ENCODE data around the gene FRMD8. TPM values are rescaled to one million over a fixed set of nuclear protein-coding genes. Genes with fewer than 3 reads are reported as not detected.

The FRMD8 gene
- total RNA-seq, 1 experiment from 2014 or later = 18.9 TPM

DNA sequence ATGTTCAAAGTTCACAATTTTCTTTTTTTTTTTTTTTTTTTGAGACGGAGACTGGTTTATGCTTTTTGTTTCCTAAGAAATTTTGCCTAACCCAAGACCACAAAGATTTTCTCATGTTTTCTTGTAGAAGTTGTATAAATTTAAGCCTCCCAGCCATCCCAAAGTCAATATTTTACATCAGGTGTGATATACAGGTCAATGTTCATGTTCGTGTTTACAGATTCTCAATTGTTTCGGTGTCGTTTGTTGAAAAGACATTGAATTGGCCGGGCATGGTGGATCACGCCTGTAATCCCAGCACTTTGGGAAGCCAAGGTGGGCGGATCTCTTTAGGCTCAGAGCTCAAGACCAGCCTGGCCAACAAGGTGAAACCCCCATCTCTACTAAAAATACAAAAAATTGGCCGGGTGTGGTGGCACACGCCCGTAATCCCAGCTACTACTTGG is 15.4 kb downstream of the FRMD8 start:
- CTCF ChIA-PET = interaction anchor here (2.2 kb wide), 1 partner anchor 14 kb away, joined by 9 read pairs; no protein-coding TSS in a partner anchor
- Mint-ChIP-seq H3K36me3 (ENCODE audit: insufficient read depth, unreplicated experiment) (peaks cover 71% of the 10 kb centered on the region), H3K27ac (ENCODE audit: low read depth, unreplicated experiment) (no peak overlapping the region)

DNA sequence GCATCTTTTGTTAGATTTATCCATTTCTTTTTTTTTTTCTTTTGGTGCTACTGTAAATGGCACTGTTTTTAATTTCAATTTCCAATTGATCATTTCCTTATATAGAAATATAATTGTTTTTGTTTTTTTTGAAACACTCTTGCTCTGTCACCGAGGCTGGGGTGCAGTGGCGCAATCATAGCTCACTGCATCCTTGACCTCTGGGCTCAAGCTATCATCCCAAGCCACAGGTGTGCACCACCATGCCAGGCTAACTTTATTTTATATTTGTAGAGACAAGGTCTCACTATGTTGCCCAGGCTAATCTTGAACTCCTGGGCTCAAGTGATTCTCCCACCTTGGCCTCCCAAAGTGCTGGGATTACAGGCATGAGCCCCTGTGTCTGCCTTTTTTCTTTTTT is 16.4 kb downstream of the FRMD8 start:
- no TSS peak for BruUV-seq (replicated peaks)
- DNase-seq (ENCODE audit: unreplicated experiment) = no peak
- no peak overlapping the region for H3K4me3 Mint-ChIP-seq (ENCODE audit: unreplicated experiment)
- no peaks in the 10 kb centered on the region for H3K4me1 Mint-ChIP-seq (ENCODE audit: insufficient read depth, unreplicated experiment)
- no peak overlapping the region for H3K27ac Mint-ChIP-seq (ENCODE audit: low read depth, unreplicated experiment)
- no peaks in the 10 kb centered on the region for H3K9me3 Mint-ChIP-seq (ENCODE audit: unreplicated experiment)
- peaks cover 71% of the 10 kb centered on the region for H3K36me3 Mint-ChIP-seq (ENCODE audit: insufficient read depth, unreplicated experiment)
- no peaks in the 10 kb centered on the region for H3K27me3 Mint-ChIP-seq (ENCODE audit: insufficient read depth, unreplicated experiment)
- POLR2A ChIA-PET = interaction anchor here (1.5 kb wide), 1 partner anchor 13 kb away, joined by 9 read pairs; no protein-coding TSS in a partner anchor
- TF ChIP-seq CTCF (IDR thresholded peaks at IDR 0.05; ENCODE audit: unreplicated experiment) = no peak
- intact Hi-C loops (cut with micrococcal nuclease) = no loop called here
- CTCF ChIA-PET = interaction anchor here (0.7 to 2.2 kb wide), 4 partner anchors 10 to 46 kb away, joined by 3 to 9 read pairs (median 3); no protein-coding TSS in a partner anchor

More for the DNA sequence above, 15.4 kb downstream of the FRMD8 start:
- no TSS peak for BruUV-seq (replicated peaks)
- TF ChIP-seq CTCF (IDR thresholded peaks at IDR 0.05; ENCODE audit: unreplicated experiment) = no peak
- no peaks in the 10 kb centered on the region for H3K9me3 Mint-ChIP-seq (ENCODE audit: unreplicated experiment)
- H3K4me1 Mint-ChIP-seq (ENCODE audit: insufficient read depth, unreplicated experiment) = no peaks in the 10 kb centered on the region
- no peak for DNase-seq (ENCODE audit: unreplicated experiment)
- POLR2A ChIA-PET = interaction anchor here (0.7 kb wide), 1 partner anchor 14 kb away, joined by 3 read pairs; no protein-coding TSS in a partner anchor
- H3K27me3 Mint-ChIP-seq (ENCODE audit: insufficient read depth, unreplicated experiment) = no peaks in the 10 kb centered on the region
- H3K4me3 Mint-ChIP-seq (ENCODE audit: unreplicated experiment) = no peak overlapping the region
- intact Hi-C loops (cut with micrococcal nuclease) = no loop called here

DNA sequence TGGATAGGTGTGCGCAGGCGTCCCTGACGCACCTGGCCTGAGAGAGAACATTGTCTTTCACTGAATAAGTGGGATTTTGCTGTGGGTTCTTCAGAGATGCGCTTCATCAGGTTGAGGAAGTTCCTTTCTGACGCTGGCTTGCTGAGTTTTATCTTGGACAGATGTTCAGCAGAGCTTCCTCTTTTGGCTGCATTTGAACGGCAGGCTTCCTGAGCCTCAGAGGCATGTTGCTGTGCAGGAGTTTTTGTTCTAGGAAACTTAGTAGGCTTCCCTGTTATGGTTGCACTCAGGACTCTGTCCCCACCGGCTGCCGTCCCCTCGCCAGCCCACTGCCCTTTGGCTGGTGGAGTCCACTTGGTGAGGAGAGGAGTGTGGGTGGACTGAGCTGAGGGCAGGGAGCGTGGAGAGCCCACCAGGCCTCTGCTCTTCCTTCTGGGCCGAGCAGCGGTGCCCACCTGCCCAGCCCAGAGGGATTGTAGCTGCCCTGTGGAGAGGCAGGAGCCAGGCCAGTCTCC is 17.2 kb downstream of the FRMD8 start:
- no peak overlapping the region for H3K4me3 Mint-ChIP-seq (ENCODE audit: unreplicated experiment)
- H3K36me3 Mint-ChIP-seq (ENCODE audit: insufficient read depth, unreplicated experiment) = peaks cover 74% of the 10 kb centered on the region
- H3K27ac Mint-ChIP-seq (ENCODE audit: low read depth, unreplicated experiment) = no peak overlapping the region
- no peaks in the 10 kb centered on the region for H3K27me3 Mint-ChIP-seq (ENCODE audit: insufficient read depth, unreplicated experiment)
- intact Hi-C loops (cut with micrococcal nuclease) = no loop called here
- POLR2A ChIA-PET = interaction anchor here (1.5 kb wide), 1 partner anchor 12 kb away, joined by 9 read pairs; no protein-coding TSS in a partner anchor
- CTCF ChIA-PET = interaction anchor here (0.6 to 2.2 kb wide), 4 partner anchors 13 to 107 kb away, joined by 3 to 9 read pairs (median 4); no protein-coding TSS in a partner anchor
- H3K9me3 Mint-ChIP-seq (ENCODE audit: unreplicated experiment) = no peaks in the 10 kb centered on the region
- no peak for DNase-seq (ENCODE audit: unreplicated experiment)
- no peak for TF ChIP-seq CTCF (IDR thresholded peaks at IDR 0.05; ENCODE audit: unreplicated experiment)
- BruUV-seq (replicated peaks) = no TSS peak
- H3K4me1 Mint-ChIP-seq (ENCODE audit: insufficient read depth, unreplicated experiment) = no peaks in the 10 kb centered on the region

- no peak overlapping the region for H3K4me3 Mint-ChIP-seq (ENCODE audit: unreplicated experiment)
- ChIA-PET CTCF (interaction anchor here (0.9 to 4.2 kb wide), 3 partner anchors 12 to 107 kb away, joined by 3 to 27 read pairs (median 9); no protein-coding TSS in a partner anchor), POLR2A (interaction anchor here (0.9 to 1.5 kb wide), 2 partner anchors 11 kb away, joined by 3 to 9 read pairs; no protein-coding TSS in a partner anchor)
- intact Hi-C loops (cut with micrococcal nuclease) = no loop called here
- H3K36me3 Mint-ChIP-seq (ENCODE audit: insufficient read depth, unreplicated experiment) = peaks cover 74% of the 10 kb centered on the region
- H3K9me3 Mint-ChIP-seq (ENCODE audit: unreplicated experiment) = no peaks in the 10 kb centered on the region
- no peaks in the 10 kb centered on the region for H3K27me3 Mint-ChIP-seq (ENCODE audit: insufficient read depth, unreplicated experiment)
- no peak overlapping the region for H3K27ac Mint-ChIP-seq (ENCODE audit: low read depth, unreplicated experiment)
- BruUV-seq (replicated peaks) = no TSS peak
- no peak for TF ChIP-seq CTCF (IDR thresholded peaks at IDR 0.05; ENCODE audit: unreplicated experiment)
- no peak for DNase-seq (ENCODE audit: unreplicated experiment)
- H3K4me1 Mint-ChIP-seq (ENCODE audit: insufficient read depth, unreplicated experiment) = no peaks in the 10 kb centered on the region
These were observed 17.8 kb downstream of the FRMD8 start for GRCh38 chr11:65404210-65404609.

Data from MCF 10A (cell line).